GM12801 (cell line): ENCODE data around the gene FSTL3.

Experiments
- CTCF ChIP-seq: IDR thresholded peaks from one replicate; pipeline ENCODE4 v1.5.1; 2011; ENCODE audit warnings: control low read depth; ENCODE audit not compliant: insufficient read length; ENCODE audit errors: extremely low read depth

FSTL3 gene

DNA sequence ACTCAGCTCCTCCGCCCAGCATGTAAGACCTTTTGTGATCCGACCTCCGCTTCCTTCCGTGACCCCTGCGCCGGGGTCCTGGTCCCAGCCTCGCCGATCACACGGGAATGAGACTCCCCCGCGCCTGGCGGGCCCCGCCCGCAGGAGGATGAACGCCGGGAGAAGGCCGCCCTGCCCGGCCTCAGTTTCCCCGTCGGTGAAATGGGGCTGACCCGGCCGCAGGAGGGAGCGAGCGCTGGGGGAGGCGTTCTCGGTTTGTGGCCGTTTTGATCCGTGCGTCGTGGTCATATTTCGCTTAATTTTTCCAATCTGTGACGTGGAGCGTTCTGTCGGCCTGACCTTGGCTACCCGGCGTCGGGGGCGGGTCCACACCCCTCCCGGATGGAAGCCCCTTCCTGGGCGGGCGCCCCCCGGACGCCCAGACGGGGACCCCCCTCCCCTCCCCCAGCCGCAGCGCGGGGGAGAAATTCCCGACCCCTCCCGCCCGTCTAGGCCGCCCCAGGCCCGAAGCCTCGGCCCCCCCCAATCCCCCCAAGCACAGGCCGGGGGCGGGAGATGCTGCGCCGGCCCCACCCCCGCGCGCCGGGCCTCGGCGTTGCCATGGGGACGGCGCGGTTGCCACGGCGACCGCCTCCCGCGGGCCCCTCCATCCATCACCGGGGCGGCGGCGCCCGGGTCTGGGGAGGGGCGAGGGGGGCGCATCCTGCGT is 43.6 kb downstream of the FSTL3 start:
- no peak for TF ChIP-seq CTCF

DNA sequence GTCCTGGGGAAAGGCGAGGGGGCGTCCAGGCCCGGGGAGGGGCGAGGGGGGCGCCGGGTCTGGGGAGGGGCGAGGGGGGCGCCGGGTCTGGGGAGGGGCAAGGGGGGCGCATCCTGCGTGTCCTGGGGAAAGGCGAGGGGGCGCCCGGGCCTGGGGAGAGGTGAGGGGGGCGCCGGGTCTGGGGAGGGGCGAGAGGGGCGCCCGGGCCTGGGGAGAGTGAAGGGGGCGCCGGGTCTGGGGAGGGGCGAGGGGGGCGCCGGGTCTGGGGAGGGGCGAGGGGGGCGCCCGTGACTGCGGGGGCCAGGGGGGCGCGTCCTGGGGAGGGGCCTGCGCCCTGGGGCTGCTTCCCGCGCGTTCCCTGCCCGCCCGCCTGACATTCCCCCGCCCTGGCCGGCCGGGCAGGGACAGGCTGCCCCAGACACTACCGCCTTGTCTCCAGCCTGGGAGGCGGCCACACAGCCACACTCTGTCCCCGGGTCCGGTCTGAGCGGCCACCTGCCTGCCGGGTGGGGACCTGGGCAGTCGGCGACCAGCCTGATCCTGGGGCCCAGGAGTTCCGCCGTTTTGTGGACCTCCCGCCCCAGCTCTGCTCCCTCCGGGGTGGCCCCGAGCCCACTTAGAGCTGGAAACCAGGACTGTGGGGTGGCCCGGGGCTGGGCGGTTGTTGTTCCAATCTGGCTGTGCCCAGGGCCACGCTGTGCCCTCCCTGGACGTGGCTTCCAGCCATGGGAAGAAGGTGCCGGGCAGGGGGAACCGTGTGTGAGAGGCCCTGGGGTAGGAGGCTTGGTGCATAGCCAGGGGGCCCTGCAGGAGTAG is 44.4 kb downstream of the FSTL3 start:
- no peak for TF ChIP-seq CTCF

DNA sequence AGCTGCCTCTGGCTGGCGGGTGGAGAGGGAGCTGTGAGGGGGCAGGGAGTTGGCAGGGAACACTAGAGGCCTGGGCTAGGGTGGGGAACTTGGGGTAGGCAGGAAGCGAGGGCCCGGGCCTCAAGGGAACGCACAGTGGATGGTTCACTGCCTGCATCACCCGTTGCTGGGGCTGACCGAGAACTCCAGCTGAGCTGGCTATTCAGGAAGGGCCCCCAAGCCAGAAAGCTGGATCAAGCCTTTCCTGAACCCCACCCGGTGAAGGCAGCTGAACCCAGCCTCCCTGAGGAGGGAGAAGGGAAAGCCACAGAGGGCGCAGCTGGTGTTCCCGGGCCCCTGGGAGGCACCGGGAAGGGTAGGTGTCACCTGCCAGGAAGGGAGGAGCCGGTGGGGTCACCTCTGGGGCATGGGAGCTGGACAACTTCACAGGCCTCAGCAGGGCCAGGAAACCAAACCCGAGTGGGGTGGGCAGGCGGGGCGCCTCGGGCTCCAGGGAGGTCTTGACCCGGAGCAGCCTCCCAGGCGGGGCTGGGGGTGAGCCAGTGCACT is 46.4 kb downstream of the FSTL3 start:
- TF ChIP-seq CTCF: no peak

DNA sequence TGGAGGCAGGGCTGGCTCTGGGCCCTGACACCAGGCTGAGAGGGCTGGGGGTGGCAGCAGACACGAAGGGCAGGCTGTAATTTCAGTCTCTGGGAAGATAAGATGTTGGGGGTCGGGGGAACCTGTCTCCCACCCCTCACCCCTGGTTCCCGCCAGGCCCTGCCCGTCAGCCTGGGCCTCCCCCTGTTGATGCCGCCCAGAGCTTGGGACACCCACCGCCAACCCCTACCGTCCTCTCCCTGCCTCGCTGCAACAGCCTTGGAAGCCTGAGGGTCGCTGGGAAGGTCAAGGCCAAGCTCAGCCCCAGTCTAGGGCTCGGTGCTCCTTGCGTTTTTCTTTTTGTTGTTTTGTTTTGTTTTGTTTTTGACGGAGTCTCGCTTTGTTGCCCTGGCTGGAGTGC is 47.1 kb downstream of the FSTL3 start:
- TF ChIP-seq CTCF: no peak

GRCh38 chr19:723714-724113 is 47.5 kb downstream of the FSTL3 start:
- TF ChIP-seq CTCF: no peak

GRCh38 chr19:725461-726089 is 49.4 kb downstream of the FSTL3 start:
- no peak for TF ChIP-seq CTCF
